Left ventricle myocardium inferior (tissue), 1 donor: Measurements from ENCODE around the gene MLXIP. TPM values are rescaled to one million over a fixed set of nuclear protein-coding genes. Genes with fewer than 3 reads are reported as not detected.

Source experiments
- DNase-seq: peaks from one replicate; pipeline ENCODE4 v3.0.0-alpha.2; 2020
- H3K27ac ChIP-seq: fragments of 200-600 bp; replicated peaks from 2 replicates; pipeline ENCODE4 v1.8.0; 2021
- H3K27me3 ChIP-seq: fragments of 200-600 bp; 2 replicates; pipeline ENCODE4 v1.8.0; 2021; ENCODE audit warnings: low read depth
- H3K36me3 ChIP-seq: fragments of 200-600 bp; 2 replicates; pipeline ENCODE4 v1.8.0; 2021
- H3K4me1 ChIP-seq: fragments of 200-600 bp; 2 replicates; pipeline ENCODE4 v1.8.0; 2021
- H3K4me3 ChIP-seq: fragments of 200-600 bp; 2 replicates; pipeline ENCODE4 v1.8.0; 2021; ENCODE audit warnings: mild to moderate bottlenecking, moderate library complexity
- H3K9me3 ChIP-seq: fragments of 200-600 bp; replicated peaks from 2 replicates; pipeline ENCODE4 v1.8.0; 2021
- CTCF ChIP-seq: fragments of 200-600 bp; IDR thresholded peaks from 2 replicates; pipeline ENCODE4 v1.8.0; 2021; ENCODE audit warnings: antibody characterized with exemption, mild to moderate bottlenecking, borderline replicate concordance
- intact Hi-C: fragments of 100-400 bp; cut with micrococcal nuclease; formaldehyde crosslinking; loops from one replicate; pipeline ENCODE4 v1.11.0; 2022
- total RNA-seq: library from RNA; stranded (reverse); fragmentation: NEBNext Ultra II Directional; extraction: Animal tissue kit (Norgen Biotek cat#: 25700); gene quantifications from one replicate; pipeline ENCODE4 v1.2.1, GENCODE V29; 2021
- donor health status: DM: no; HTN: yes; CAD: no; lungs with severe emphysema.

The MLXIP gene
- total RNA-seq, 1 donor from 2014 or later = 16.7 TPM

DNA sequence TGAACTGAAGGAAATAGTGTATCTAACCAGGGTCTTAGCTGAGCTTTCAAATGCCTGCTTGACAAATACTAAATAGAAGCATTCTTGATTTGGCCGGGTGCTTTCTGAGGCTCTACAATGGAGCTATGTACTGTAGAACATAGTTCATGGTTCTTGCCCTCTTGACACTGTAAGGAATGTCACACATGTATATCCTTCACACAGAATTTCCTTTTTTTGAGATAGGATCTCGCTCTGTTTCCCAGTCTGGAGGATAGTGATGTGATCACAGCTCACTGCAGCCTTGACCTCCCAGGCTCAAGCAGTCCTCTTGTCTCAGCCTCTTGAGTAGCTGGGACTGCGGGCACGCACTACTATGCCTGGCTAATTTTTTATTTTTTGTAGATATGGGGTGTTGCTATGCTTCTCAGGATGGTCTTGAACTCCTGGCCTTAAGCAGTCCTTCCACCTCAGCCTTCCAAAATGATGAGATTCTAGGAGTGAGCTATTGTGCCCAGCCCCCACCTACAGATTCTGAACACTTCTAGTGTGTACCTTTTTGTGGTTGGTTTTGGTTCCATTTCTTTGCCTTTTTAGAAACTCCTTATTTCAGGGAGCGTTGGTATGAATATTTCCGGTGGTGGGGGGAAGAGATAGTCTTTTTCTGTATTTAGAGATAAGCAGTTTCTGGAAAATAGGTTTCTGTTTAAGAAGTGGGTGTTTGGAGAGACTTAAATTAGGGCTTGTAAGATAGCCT lies 4.2 kb downstream of the MLXIP start:
- intact Hi-C loops = no loop called here
- no peak for DNase-seq
- no peaks in the 10 kb centered on the region for H3K27me3 ChIP-seq
- H3K27ac ChIP-seq = peak overlapping the region; percentile 91
- H3K4me3 ChIP-seq = peak overlapping the region; percentile 91
- no peaks in the 10 kb centered on the region for H3K9me3 ChIP-seq
- peaks cover 87% of the 10 kb centered on the region for H3K4me1 ChIP-seq
- H3K36me3 ChIP-seq = peaks cover 16% of the 10 kb centered on the region
- no peak for TF ChIP-seq CTCF

DNA sequence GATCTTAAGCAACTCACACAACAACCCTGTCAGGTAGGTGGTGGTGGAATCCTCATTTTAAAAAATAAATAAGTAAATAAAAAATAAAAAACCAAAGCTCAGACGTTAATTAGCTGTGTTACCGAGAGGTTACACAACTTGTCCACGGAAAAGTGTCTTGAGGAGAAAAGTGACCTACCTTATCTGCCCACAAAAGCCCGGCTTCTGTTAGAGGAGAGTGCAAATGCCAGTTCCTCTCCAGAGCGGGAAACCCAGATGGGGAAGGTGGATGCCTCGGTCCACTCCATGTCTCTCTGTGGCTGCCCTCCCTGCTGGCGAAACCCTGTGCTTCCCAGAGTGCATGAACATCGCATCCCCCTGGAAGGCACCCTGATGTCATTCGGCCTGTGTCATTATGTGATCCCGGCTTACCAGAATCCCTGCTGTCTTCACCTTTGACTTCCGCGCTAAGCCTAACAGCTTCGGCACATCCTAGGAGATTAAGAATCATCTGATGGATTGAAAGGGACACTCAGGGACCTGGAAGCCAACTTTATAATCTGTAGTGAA lies 6.4 kb downstream of the MLXIP start:
- TF ChIP-seq CTCF = no peak
- H3K27me3 ChIP-seq = no peaks in the 10 kb centered on the region
- intact Hi-C loops = no loop called here
- peak overlapping the region; percentile 76 for H3K27ac ChIP-seq
- DNase-seq = no peak
- peaks cover 97% of the 10 kb centered on the region for H3K4me1 ChIP-seq
- H3K4me3 ChIP-seq = no peak overlapping the region
- peaks cover 16% of the 10 kb centered on the region for H3K36me3 ChIP-seq
- no peaks in the 10 kb centered on the region for H3K9me3 ChIP-seq

- intact Hi-C loops = no loop called here
- Histone ChIP-seq H3K27me3 (no peaks in the 10 kb centered on the region), H3K4me3 (no peak overlapping the region), H3K27ac (peak overlapping the region; percentile 76), H3K4me1 (peaks cover 97% of the 10 kb centered on the region), H3K9me3 (no peaks in the 10 kb centered on the region), H3K36me3 (peaks cover 16% of the 10 kb centered on the region)
- no peak for DNase-seq
- no peak for TF ChIP-seq CTCF
Observed at GRCh38 chr12:122085591-122085990, 7.0 kb downstream of the MLXIP start.

GRCh38 chr12:122086116-122086515 lies 7.6 kb downstream of the MLXIP start:
- Histone ChIP-seq H3K9me3 (no peaks in the 10 kb centered on the region), H3K4me3 (no peak overlapping the region), H3K4me1 (peaks cover 97% of the 10 kb centered on the region), H3K27me3 (no peaks in the 10 kb centered on the region), H3K36me3 (peaks cover 16% of the 10 kb centered on the region), H3K27ac (peak overlapping the region; percentile 76)
- intact Hi-C loops = no loop called here
- TF ChIP-seq CTCF = no peak
- DNase-seq = no peak

GRCh38 chr12:122086641-122087285 lies 8.2 kb downstream of the MLXIP start:
- Histone ChIP-seq H3K36me3 (peaks cover 16% of the 10 kb centered on the region), H3K4me1 (peaks cover 97% of the 10 kb centered on the region), H3K27ac (peak overlapping the region; percentile 76), H3K27me3 (no peaks in the 10 kb centered on the region), H3K4me3 (peak overlapping the region; percentile 5), H3K9me3 (no peaks in the 10 kb centered on the region)
- intact Hi-C loops = no loop called here
- DNase-seq = no peak
- TF ChIP-seq CTCF = no peak
